BLaER1 (cell line): ENCODE data around the gene KCNJ6.
A peak's percentile ranks its signal among the peaks of the same experiment; 100 is the strongest.

Source experiments
- H3K27ac ChIP-seq: shearing (Covaris generic); formaldehyde crosslinking; 2 replicates; pipeline ENCODE4 v1.8.1; 2022
- H3K27me3 ChIP-seq: shearing (Covaris generic); formaldehyde crosslinking; 2 replicates; pipeline ENCODE4 v1.8.1; 2022
- H3K36me3 ChIP-seq: shearing (Covaris generic); formaldehyde crosslinking; 2 replicates; pipeline ENCODE4 v1.8.1; 2022
- H3K4me1 ChIP-seq: shearing (Covaris generic); formaldehyde crosslinking; 2 replicates; pipeline ENCODE4 v1.8.1; 2022
- H3K4me2 ChIP-seq: shearing (Covaris generic); formaldehyde crosslinking; 2 replicates; pipeline ENCODE4 v1.8.1; 2022
- H3K4me3 ChIP-seq: shearing (Covaris generic); formaldehyde crosslinking; 2 replicates; pipeline ENCODE4 v1.8.1; 2022
- H3K9ac ChIP-seq: shearing (Covaris generic); formaldehyde crosslinking; 2 replicates; pipeline ENCODE4 v1.8.1; 2022
- H3K9me3 ChIP-seq: shearing (Covaris generic); formaldehyde crosslinking; 2 replicates; pipeline ENCODE4 v1.8.1; 2022
- H4K20me1 ChIP-seq: shearing (Covaris generic); formaldehyde crosslinking; 2 replicates; pipeline ENCODE4 v1.8.1; 2022
- Cebpa-rat ChIP-seq: shearing (Covaris generic); IDR thresholded peaks from 2 replicates; pipeline ENCODE4 v1.8.1; 2022

The KCNJ6 gene

GRCh38 chr21:37696936-37697335 lies 219.3 kb downstream of the KCNJ6 start:
- no peaks in the 10 kb centered on the region for H3K27me3 ChIP-seq
- no peaks in the 10 kb centered on the region for H4K20me1 ChIP-seq
- H3K4me2 ChIP-seq: peak overlapping the region; percentile 41; the same call in 1 of the 2 replicates
- no peak for TF ChIP-seq Cebpa-rat
- peaks cover 56% of the 10 kb centered on the region for H3K4me1 ChIP-seq
- no peak overlapping the region for H3K27ac ChIP-seq
- no peak overlapping the region for H3K9ac ChIP-seq
- no peak overlapping the region for H3K4me3 ChIP-seq
- 0 out of 2 replicates have a peak, but pooled peaks cover 5% of the 10 kb centered on the region for H3K9me3 ChIP-seq
- H3K36me3 ChIP-seq: no peaks in the 10 kb centered on the region

GRCh38 chr21:37695111-37695510 lies 221.1 kb downstream of the KCNJ6 start:
- no peak for TF ChIP-seq Cebpa-rat
- Histone ChIP-seq H3K9ac (no peak overlapping the region), H3K4me3 (no peak overlapping the region), H3K4me1 (peaks cover 42% of the 10 kb centered on the region), H3K4me2 (peak overlapping the region; percentile 61), H4K20me1 (no peaks in the 10 kb centered on the region), H3K36me3 (no peaks in the 10 kb centered on the region), H3K27ac (no peak overlapping the region), H3K9me3 (0 out of 2 replicates have a peak, but pooled peaks cover 5% of the 10 kb centered on the region), H3K27me3 (no peaks in the 10 kb centered on the region)

GRCh38 chr21:37688952-37689659 lies 227.2 kb downstream of the KCNJ6 start:
- no peak overlapping the region for H3K4me3 ChIP-seq
- no peak overlapping the region for H3K27ac ChIP-seq
- no peak overlapping the region for H3K9ac ChIP-seq
- no peaks in the 10 kb centered on the region for H3K9me3 ChIP-seq
- no peak for TF ChIP-seq Cebpa-rat
- H3K4me2 ChIP-seq: no peak overlapping the region
- no peaks in the 10 kb centered on the region for H3K36me3 ChIP-seq
- no peaks in the 10 kb centered on the region for H4K20me1 ChIP-seq
- H3K4me1 ChIP-seq: no peaks in the 10 kb centered on the region
- H3K27me3 ChIP-seq: no peaks in the 10 kb centered on the region

GRCh38 chr21:37686991-37687810 lies 229.1 kb downstream of the KCNJ6 start:
- no peak overlapping the region for H3K4me3 ChIP-seq
- no peak overlapping the region for H3K4me2 ChIP-seq
- no peak overlapping the region for H3K27ac ChIP-seq
- H3K9me3 ChIP-seq: no peaks in the 10 kb centered on the region
- no peaks in the 10 kb centered on the region for H3K4me1 ChIP-seq
- H3K36me3 ChIP-seq: no peaks in the 10 kb centered on the region
- no peak for TF ChIP-seq Cebpa-rat
- no peak overlapping the region for H3K9ac ChIP-seq
- no peaks in the 10 kb centered on the region for H3K27me3 ChIP-seq
- no peaks in the 10 kb centered on the region for H4K20me1 ChIP-seq

GRCh38 chr21:37684547-37684946 lies 231.7 kb downstream of the KCNJ6 start:
- Histone ChIP-seq H3K4me1 (no peaks in the 10 kb centered on the region), H3K27ac (no peak overlapping the region), H3K9me3 (no peaks in the 10 kb centered on the region), H3K9ac (no peak overlapping the region), H3K4me2 (no peak overlapping the region), H3K36me3 (no peaks in the 10 kb centered on the region), H3K27me3 (no peaks in the 10 kb centered on the region), H3K4me3 (no peak overlapping the region), H4K20me1 (no peaks in the 10 kb centered on the region)
- TF ChIP-seq Cebpa-rat: no peak

- Histone ChIP-seq H3K4me2 (no peak overlapping the region), H3K4me1 (no peaks in the 10 kb centered on the region), H3K4me3 (no peak overlapping the region), H3K36me3 (no peaks in the 10 kb centered on the region), H4K20me1 (no peaks in the 10 kb centered on the region), H3K9ac (no peak overlapping the region), H3K9me3 (0 out of 2 replicates have a peak, but pooled peaks cover under 1% of the 10 kb centered on the region), H3K27ac (no peak overlapping the region), H3K27me3 (no peaks in the 10 kb centered on the region)
- TF ChIP-seq Cebpa-rat: no peak
Observed at GRCh38 chr21:37684115-37684493, 232.2 kb downstream of the KCNJ6 start.

- Histone ChIP-seq H4K20me1 (no peaks in the 10 kb centered on the region), H3K9ac (no peak overlapping the region), H3K4me1 (no peaks in the 10 kb centered on the region), H3K4me2 (0 out of 2 replicates have a peak overlapping the region, but pooled peaks have one; percentile 3), H3K36me3 (no peaks in the 10 kb centered on the region), H3K9me3 (peaks cover 6% of the 10 kb centered on the region; the same call in 1 of the 2 replicates), H3K27ac (no peak overlapping the region), H3K4me3 (no peak overlapping the region), H3K27me3 (no peaks in the 10 kb centered on the region)
- TF ChIP-seq Cebpa-rat: no peak
Observed at GRCh38 chr21:37683396-37684114, 232.7 kb downstream of the KCNJ6 start.

GRCh38 chr21:37682966-37683365 lies 233.3 kb downstream of the KCNJ6 start:
- Histone ChIP-seq H3K27ac (no peak overlapping the region), H3K4me2 (0 out of 2 replicates have a peak overlapping the region, but pooled peaks have one; percentile 3), H3K36me3 (no peaks in the 10 kb centered on the region), H3K9ac (no peak overlapping the region), H4K20me1 (no peaks in the 10 kb centered on the region), H3K4me3 (no peak overlapping the region), H3K27me3 (no peaks in the 10 kb centered on the region), H3K4me1 (no peaks in the 10 kb centered on the region), H3K9me3 (peaks cover 8% of the 10 kb centered on the region; the same call in 1 of the 2 replicates)
- TF ChIP-seq Cebpa-rat: no peak

GRCh38 chr21:37677006-37677405 lies 239.3 kb downstream of the KCNJ6 start:
- H3K9ac ChIP-seq: no peak overlapping the region
- no peak overlapping the region for H3K27ac ChIP-seq
- TF ChIP-seq Cebpa-rat: no peak
- H3K4me2 ChIP-seq: no peak overlapping the region
- no peaks in the 10 kb centered on the region for H4K20me1 ChIP-seq
- H3K4me1 ChIP-seq: no peaks in the 10 kb centered on the region
- no peak overlapping the region for H3K4me3 ChIP-seq
- H3K9me3 ChIP-seq: peaks cover 8% of the 10 kb centered on the region; the same call in 1 of the 2 replicates
- no peaks in the 10 kb centered on the region for H3K27me3 ChIP-seq
- H3K36me3 ChIP-seq: no peaks in the 10 kb centered on the region
